Cardiac muscle cell (in vitro differentiated cells and primary cell): ENCODE measurements around the gene EDNRA. TPM values are rescaled to one million over a fixed set of nuclear protein-coding genes. Genes with fewer than 3 reads are reported as not detected.

Experiments
- DNase-seq, 2 donors: peaks; one replicate each; pipeline versions ENCODE4 v3.0.0 to v3.0.0-alpha.2; 2010 to 2017; ENCODE audit warnings: low read depth in 1 of 2, low spot score in 1 of 2
- H3K27ac ChIP-seq: fragments of 200-600 bp; sonication (generic); 2 replicates; pipeline ENCODE4 v1.5.1; 2016
- H3K27me3 ChIP-seq: fragments of 200-600 bp; sonication (generic); 2 replicates; pipeline ENCODE4 v1.6.0; 2016; ENCODE audit warnings: control low read depth
- H3K36me3 ChIP-seq: fragments of 200-600 bp; sonication (generic); 2 replicates; pipeline ENCODE4 v1.5.1; 2016; ENCODE audit warnings: control low read depth
- H3K4me1 ChIP-seq: fragments of 200-600 bp; sonication (generic); 2 replicates; pipeline ENCODE4 v1.8.1; 2017; ENCODE audit warnings: low read depth, mild to moderate bottlenecking, mixed run types
- H3K4me3 ChIP-seq: fragments of 200-600 bp; sonication (generic); 2 replicates; pipeline ENCODE4 v1.5.1; 2016; ENCODE audit warnings: mild to moderate bottlenecking
- H3K9me3 ChIP-seq: fragments of 200-600 bp; sonication (generic); 2 replicates; pipeline ENCODE4 v1.5.1; 2017; ENCODE audit warnings: low read depth, mild to moderate bottlenecking, control low read depth
- CTCF ChIP-seq: IDR thresholded peaks from 2 replicates; pipeline ENCODE4 v1.5.1; 2012; ENCODE audit warnings: low read depth, mild to moderate bottlenecking, low read length
- polyA plus RNA-seq: library from polyadenylated mRNA; unstranded; fragments of >200 nt; fragmentation: Nextera tagmentation; extraction: Ambion mirVana; gene quantifications from 2 replicates; pipeline ENCODE4 v1.2.1, GENCODE V29; 2016
- total RNA-seq: library from RNA; depleted of rRNA; stranded (reverse); fragments of >200 nt; gene quantifications from 2 replicates; pipeline ENCODE4 v1.2.3, GENCODE V29; 2016

The EDNRA gene
- total and polyA plus RNA-seq, 2 experiments from 2014 or later = 24.2 to 43.1 TPM

- no peak for DNase-seq
- TF ChIP-seq CTCF = no peak
- H3K4me3 ChIP-seq = peak overlapping the region; percentile 81
- H3K27ac ChIP-seq = peak overlapping the region; percentile 94
- no peaks in the 10 kb centered on the region for H3K9me3 ChIP-seq
- H3K27me3 ChIP-seq = no peaks in the 10 kb centered on the region
- no peaks in the 10 kb centered on the region for H3K36me3 ChIP-seq
- H3K4me1 ChIP-seq = peaks cover 9% of the 10 kb centered on the region
Measured at GRCh38 chr4:147480502-147480890, 401 bp upstream of the EDNRA start.

- Histone ChIP-seq H3K4me3 (peak overlapping the region; percentile 81), H3K36me3 (no peaks in the 10 kb centered on the region), H3K9me3 (no peaks in the 10 kb centered on the region), H3K27ac (peak overlapping the region; percentile 94), H3K4me1 (peaks cover 17% of the 10 kb centered on the region), H3K27me3 (no peaks in the 10 kb centered on the region)
- no peak for TF ChIP-seq CTCF
- DNase-seq = peak; percentile 35 to 54
Measured at GRCh38 chr4:147481577-147482109, 746 bp downstream of the EDNRA start.

GRCh38 chr4:147482281-147482680 is 1.4 kb downstream of the EDNRA start:
- DNase-seq = no peak
- Histone ChIP-seq H3K4me1 (peaks cover 17% of the 10 kb centered on the region), H3K36me3 (no peaks in the 10 kb centered on the region), H3K27me3 (no peaks in the 10 kb centered on the region), H3K9me3 (no peaks in the 10 kb centered on the region), H3K4me3 (peak overlapping the region; percentile 81), H3K27ac (peak overlapping the region; percentile 94)
- TF ChIP-seq CTCF = no peak

GRCh38 chr4:147485167-147485566 is 4.3 kb downstream of the EDNRA start:
- Histone ChIP-seq H3K4me1 (peaks cover 34% of the 10 kb centered on the region), H3K36me3 (no peaks in the 10 kb centered on the region), H3K27ac (peak overlapping the region; percentile 76), H3K9me3 (no peaks in the 10 kb centered on the region), H3K4me3 (no peak overlapping the region), H3K27me3 (no peaks in the 10 kb centered on the region)
- no peak for TF ChIP-seq CTCF
- DNase-seq = no peak

- Histone ChIP-seq H3K4me1 (peaks cover 28% of the 10 kb centered on the region), H3K36me3 (no peaks in the 10 kb centered on the region), H3K27me3 (no peaks in the 10 kb centered on the region), H3K4me3 (no peak overlapping the region), H3K9me3 (no peaks in the 10 kb centered on the region), H3K27ac (no peak overlapping the region)
- no peak for TF ChIP-seq CTCF
- DNase-seq = no peak
Measured at GRCh38 chr4:147487616-147488015, 6.7 kb downstream of the EDNRA start.
